ENCODE data around the gene ZNF169.
"Not testable (repeated sequence)": the region's sequence is repeated elsewhere in the genome, so short reads cannot be mapped to it uniquely, and the experiment has no call there.

The ZNF169 gene

DNA sequence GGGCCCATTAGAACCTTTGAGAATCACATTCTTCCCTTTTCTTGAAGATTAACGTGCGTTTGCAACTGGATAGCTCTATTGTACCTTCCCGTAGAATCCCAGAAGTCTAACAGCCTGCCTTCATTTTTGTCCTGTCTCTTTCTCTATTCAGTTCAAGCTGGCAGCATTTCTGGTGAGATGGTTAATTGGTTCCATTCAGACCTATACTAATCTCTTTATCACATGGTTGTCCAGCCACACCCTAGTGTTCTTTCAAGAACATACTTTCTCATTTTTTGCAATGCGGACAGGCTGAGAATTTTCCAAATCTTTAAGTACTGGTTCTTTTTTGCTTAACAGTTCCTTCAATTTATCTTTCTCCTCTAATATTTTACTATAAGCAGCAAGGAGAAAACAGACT lies 43.3 kb downstream of the ZNF169 start:
- H3K27ac Mint-ChIP-seq: no peak overlapping the region
- DNase-seq: no peak
- no peaks in the 10 kb centered on the region for H3K36me3 Mint-ChIP-seq
- no peaks in the 10 kb centered on the region for H3K9me3 Mint-ChIP-seq
- no peaks in the 10 kb centered on the region for H3K4me1 Mint-ChIP-seq
- no peaks in the 10 kb centered on the region for H3K27me3 Mint-ChIP-seq
- no peak overlapping the region for H3K4me3 Mint-ChIP-seq
- CTCF ChIA-PET: no interaction called here

DNA sequence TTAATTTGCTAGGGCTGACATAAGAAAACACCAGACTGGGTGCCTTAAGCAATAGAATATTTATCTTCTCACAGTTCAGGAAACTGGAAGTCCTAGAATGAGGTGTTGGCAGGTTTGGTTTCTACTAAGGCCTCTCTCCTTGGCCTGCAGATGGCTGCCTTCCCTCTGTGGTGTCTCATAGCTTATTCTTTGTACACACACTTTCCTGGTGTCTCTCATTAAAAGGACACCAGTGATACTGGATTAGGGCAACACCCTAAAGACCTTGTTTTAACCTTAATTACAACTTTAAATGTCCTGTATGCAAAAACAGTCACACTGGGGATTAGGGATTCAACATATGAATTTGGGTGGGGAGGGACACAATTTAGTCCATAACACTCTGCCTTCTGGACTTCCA lies 44.2 kb downstream of the ZNF169 start:
- Mint-ChIP-seq H3K4me1 (no peaks in the 10 kb centered on the region), H3K4me3 (no peak overlapping the region), H3K27ac (no peak overlapping the region), H3K36me3 (no peaks in the 10 kb centered on the region), H3K9me3 (no peaks in the 10 kb centered on the region), H3K27me3 (no peaks in the 10 kb centered on the region)
- no peak for DNase-seq
- CTCF ChIA-PET: no interaction called here

DNA sequence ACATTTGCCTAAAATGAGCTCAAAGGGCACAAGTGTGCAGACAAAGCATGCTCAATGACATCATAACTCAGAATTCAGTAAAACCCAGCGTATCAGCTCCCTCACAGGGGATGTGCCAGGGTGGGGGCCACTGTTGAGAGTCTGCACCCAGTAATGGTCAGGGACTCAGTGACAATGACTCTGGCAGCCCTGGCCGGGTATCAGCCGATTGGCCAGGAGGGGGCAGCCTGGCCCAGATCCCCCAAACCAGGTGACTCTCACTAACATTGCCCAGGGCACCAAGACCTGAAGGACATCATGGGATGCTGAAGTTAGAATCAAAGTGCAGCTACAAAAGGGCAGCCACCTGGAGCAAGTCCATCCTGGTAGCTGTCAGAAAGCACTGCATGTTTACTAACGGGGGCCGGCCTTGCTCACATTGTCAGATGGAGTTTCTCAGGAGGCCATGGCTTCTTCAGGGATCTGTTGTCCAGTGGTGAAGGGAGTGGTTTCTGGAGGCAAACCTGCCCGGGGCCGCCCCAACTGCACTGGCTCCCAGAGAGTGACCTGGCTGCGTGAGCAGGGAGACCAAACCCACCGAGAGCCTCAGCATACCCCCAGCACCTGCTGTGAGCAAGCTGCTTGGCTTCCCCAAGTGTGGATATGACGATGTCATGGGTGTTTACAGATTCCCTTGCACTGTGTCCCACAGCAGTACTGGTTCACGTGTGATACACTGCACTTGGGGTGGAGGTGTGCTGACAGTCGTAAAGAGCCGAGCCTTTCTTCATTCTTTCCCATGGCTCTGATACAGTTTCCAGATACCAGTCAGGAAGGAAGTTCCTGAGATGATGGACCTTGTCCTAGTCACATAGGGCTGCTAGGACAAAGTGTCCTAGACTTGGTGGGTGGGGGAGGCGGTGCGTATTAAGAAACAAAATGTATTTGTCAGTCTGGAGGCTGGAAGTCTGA lies 56.2 kb downstream of the ZNF169 start:
- H3K27me3 Mint-ChIP-seq, CTCF ChIA-PET, DNase-seq, H3K27ac Mint-ChIP-seq, H3K4me3 Mint-ChIP-seq, H3K36me3 Mint-ChIP-seq, H3K9me3 Mint-ChIP-seq, H3K4me1 Mint-ChIP-seq: not testable (repeated sequence)

DNA sequence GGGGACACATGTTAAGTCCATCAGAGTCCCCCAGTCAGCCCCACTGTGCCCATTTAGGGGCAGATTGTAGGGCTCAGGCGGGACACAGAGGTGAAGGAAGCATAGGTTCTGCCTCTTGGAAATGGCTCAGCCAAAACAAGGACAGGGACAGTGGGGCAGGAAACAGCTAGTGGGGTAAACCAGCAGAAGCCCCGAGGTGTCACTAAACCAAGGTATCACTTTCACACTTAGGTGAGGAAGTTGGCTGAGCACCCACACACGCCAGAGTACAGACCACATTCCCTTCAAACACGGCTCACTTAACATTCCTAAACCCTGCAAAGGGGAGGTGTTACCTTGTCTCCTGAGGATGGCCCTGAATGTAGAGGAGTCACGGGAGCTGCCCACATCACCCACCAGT lies 57.1 kb downstream of the ZNF169 start:
- H3K4me1 Mint-ChIP-seq, DNase-seq, H3K36me3 Mint-ChIP-seq, CTCF ChIA-PET, H3K27me3 Mint-ChIP-seq, H3K4me3 Mint-ChIP-seq, H3K27ac Mint-ChIP-seq, H3K9me3 Mint-ChIP-seq: not testable (repeated sequence)

DNA sequence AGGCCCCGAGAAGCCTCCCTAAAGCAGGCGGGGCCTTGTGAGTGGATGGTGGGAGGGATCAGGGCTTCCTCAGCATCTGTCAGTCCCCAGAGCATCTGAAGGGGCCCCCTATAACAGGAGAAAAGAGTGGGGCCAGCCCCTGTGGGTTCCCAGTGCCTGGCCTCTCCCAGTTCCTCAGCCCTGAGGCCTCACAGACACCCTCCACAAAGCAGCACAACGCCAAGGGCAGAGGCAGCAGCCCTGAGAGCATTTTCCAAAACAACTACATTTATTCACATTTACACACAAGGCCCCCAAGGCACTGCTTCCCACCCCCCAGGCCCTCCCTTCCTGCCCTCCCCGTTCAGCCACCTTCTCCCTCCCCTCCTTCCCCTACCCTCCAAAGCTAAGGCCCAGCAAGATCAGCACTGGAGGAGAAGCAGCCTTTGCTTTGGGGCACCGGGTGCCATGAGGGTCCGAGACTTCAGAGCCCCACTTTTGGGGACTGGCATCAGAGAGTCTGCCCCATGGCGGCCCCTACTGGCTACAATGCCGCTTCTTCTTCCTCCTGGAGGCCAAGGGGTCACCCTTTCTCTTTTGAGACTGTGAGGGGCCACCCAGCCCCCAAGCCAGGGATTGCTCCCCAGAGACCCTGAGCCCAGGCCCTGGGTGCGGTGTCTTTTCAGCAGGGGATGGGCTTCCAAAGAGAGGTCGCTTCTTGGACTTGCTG lies 59.0 kb downstream of the ZNF169 start:
- H3K9me3 Mint-ChIP-seq, H3K36me3 Mint-ChIP-seq, H3K27me3 Mint-ChIP-seq, H3K4me1 Mint-ChIP-seq, CTCF ChIA-PET, H3K27ac Mint-ChIP-seq, DNase-seq, H3K4me3 Mint-ChIP-seq: not testable (repeated sequence)

DNA sequence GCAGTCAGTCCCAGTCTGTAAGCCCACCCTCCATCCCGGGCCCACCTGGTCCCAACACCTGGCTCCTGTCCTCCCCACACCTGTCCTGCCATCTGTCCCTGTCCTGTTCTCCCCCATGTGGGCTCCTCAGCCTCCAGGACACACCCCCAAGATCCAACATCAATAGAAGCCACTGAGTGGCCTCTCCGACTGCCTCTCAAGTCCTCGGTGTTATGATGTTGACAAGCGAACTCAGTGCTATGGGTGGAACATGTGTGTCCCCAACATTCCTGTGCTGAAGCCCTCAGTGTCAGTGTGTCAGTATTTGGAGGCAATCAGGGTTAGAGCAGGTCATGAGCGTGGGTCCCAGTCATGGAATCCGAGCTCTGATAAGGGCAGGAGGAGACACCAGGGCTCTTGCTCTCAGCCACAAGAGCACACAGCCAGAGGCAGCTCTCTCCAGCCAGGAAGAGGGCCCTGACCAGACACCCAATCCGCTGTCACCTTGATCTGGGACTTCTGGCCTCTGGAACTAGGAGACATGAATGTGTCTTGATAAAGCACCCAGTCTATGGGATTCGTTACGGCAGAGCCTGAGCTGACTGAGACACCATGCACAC lies 63.3 kb downstream of the ZNF169 start:
- CTCF ChIA-PET: not testable (repeated sequence)

DNA sequence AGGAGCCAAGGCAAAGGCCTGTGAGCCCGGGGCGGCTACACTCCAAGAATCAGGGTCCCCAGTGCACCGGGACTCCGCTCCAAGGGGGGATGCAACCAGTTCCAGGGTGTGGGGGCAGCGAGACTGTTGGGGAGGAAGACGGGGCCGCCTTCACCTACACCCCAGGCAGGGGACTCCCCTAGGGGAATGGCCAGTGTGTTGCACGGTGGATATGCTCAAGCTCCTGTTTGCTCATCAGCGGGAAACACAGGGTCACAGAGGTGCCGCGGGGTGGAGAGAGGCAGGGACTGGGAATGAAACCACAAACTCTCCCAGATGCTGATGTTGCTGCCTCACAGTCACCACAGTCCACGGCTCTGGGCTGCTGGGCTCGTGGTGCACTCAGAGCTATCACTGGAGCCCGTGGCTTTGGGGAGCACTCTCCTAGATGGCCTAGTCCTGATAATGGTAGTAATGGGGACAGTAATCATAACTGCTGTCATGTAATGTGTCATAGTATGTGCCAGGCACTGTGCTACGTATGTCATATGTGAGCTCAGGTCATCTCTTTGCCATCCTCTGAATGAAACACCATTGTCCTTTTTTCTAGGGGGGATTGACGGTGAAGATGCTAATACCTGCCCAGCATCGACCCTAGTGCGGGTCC lies 64.2 kb downstream of the ZNF169 start:
- H3K27me3 Mint-ChIP-seq, H3K4me3 Mint-ChIP-seq, H3K36me3 Mint-ChIP-seq, H3K4me1 Mint-ChIP-seq, CTCF ChIA-PET, H3K27ac Mint-ChIP-seq, H3K9me3 Mint-ChIP-seq, DNase-seq: not testable (repeated sequence)

More for the DNA sequence above, 63.3 kb downstream of the ZNF169 start:
- not testable (repeated sequence) for H3K4me3 Mint-ChIP-seq, H3K27ac Mint-ChIP-seq, H3K36me3 Mint-ChIP-seq, H3K27me3 Mint-ChIP-seq, H3K9me3 Mint-ChIP-seq, DNase-seq, H3K4me1 Mint-ChIP-seq

DNA sequence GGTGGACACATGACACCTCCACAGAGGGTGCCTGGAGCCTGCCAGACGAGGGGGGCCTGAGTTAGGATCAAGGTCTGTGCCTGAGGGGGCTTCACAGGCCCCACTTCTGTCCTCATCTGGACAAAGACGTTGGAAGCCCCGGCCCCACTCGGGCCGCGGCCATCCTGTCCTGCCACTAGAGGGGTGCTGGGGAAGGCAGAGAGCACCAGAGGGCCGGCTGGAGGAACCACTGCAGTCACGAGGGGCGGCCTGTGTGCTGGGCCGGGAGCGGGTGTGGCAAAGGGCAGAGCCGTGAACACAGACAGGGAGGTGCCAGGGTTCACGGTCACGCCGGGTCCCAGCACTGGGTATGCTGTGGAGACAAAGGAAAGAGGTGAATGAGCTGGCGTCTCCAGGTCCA lies 66.5 kb downstream of the ZNF169 start:
- H3K27me3 Mint-ChIP-seq, H3K36me3 Mint-ChIP-seq, H3K9me3 Mint-ChIP-seq, CTCF ChIA-PET, H3K27ac Mint-ChIP-seq, H3K4me1 Mint-ChIP-seq, DNase-seq, H3K4me3 Mint-ChIP-seq: not testable (repeated sequence)

DNA sequence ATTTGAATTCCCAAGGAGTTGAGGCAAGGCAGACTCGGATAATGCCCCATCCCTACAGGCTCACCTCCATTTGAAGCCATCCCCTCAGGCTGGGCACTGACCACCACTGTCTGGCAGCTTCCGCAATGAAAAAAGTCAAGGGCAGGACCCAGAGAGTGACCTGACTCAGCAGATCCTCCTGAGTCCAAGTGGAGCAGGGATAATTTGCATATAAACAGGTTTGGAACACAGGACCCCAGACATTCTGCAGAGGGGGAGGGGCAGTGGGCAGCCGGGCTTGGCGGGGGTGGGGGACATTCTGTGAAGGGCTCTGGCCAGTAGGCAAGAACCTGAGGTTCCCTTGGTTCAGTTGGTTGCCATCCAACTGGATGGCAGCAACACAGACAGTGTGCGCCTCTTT lies 69.4 kb downstream of the ZNF169 start, which contains the start of gene NUTM2F:
Gene NUTM2F (minus strand): TSS at position 101 of the 400 bp plus-strand sequence. CDS start 21 bp downstream, at position 80.
- H3K4me3 Mint-ChIP-seq, H3K4me1 Mint-ChIP-seq, H3K27ac Mint-ChIP-seq, H3K9me3 Mint-ChIP-seq, H3K36me3 Mint-ChIP-seq, DNase-seq, CTCF ChIA-PET: not testable (repeated sequence)
- H3K27me3 Mint-ChIP-seq: peaks cover 15% of the 10 kb centered on the region

DNA sequence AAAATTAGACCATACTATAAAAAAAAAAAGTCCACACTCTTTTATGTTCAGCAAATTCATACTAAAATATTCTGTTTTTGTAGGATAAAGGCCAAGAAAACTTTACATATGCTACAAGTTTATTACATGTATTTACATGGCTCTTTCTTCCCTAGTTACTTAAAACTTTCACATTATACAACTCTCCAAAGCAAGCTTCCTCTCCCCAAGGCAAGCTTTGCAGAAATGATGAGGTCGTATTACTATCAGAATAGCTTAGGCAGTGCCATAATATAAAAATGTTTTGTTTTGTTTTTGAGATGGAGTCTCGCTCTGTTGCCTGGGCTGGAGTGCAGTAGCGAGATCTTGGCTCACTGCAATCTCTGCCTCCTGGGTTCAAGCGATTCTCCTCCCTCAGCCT lies 77.3 kb downstream of the ZNF169 start:
- H3K27ac Mint-ChIP-seq, H3K4me3 Mint-ChIP-seq, CTCF ChIA-PET, H3K36me3 Mint-ChIP-seq, DNase-seq, H3K27me3 Mint-ChIP-seq, H3K9me3 Mint-ChIP-seq, H3K4me1 Mint-ChIP-seq: not testable (repeated sequence)

DNA sequence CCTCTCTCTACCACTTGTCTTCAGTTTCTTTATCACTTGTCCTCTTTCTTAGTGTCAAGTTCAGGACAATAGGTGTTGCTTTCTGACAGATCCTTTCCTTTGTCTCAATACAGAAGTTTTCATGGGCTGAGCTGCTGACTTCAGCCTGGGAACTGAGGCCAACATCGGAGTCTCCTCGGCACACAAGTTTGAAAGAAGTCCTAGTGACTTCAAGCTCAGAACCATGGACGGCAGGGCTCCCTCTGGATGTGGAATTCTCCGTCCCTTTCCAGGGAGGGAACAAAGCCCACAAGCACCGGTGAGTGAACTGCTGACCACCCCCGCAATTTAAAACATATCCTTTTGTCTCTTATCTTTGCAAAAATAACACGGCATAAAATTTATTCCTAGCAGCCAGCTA lies 79.6 kb downstream of the ZNF169 start:
- H3K9me3 Mint-ChIP-seq, H3K27me3 Mint-ChIP-seq, CTCF ChIA-PET, H3K4me1 Mint-ChIP-seq, H3K4me3 Mint-ChIP-seq, H3K36me3 Mint-ChIP-seq, H3K27ac Mint-ChIP-seq, DNase-seq: not testable (repeated sequence)

DNA sequence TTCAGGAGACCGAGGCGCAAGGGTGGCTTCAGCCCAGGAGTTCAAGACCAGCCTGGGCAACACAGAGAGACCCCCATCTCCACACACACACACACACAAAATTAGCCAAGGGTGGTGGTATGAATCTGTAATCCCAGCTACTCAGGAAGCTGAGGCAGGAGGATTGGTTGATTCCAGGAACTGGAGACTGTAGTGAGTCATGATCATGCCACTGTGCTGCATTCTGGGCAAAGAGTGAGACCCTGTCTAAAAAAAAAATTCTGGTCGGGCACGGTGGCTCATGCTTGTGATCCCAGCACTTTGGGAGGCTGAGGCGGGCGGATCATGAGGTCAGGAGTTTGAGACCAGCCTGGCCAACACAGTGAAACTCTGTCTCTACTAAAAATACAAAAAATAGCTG lies 80.6 kb downstream of the ZNF169 start:
- H3K4me1 Mint-ChIP-seq, H3K9me3 Mint-ChIP-seq, CTCF ChIA-PET: not testable (repeated sequence)

DNA sequence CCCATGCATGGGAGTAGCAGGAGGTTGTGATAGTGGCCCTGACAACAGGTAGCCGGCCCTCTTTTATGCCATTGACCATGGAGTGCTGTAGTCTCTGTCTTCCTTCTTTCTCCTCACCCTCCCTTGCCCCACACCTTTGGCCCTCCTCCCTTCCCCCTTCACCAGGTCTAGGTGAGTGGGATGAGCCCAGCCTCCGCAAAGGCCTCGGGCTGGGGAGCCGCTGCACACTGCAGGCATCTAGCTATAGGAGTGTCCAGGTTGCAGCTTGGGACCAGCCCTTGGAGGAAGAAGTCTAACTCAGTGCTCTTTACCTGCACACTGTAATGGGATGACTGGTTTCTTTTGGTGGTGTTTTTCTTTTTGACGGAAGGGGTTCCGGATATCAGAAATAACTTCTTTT lies 81.7 kb downstream of the ZNF169 start:
- H3K4me3 Mint-ChIP-seq, H3K4me1 Mint-ChIP-seq, H3K9me3 Mint-ChIP-seq, H3K27ac Mint-ChIP-seq, H3K27me3 Mint-ChIP-seq, CTCF ChIA-PET, H3K36me3 Mint-ChIP-seq, DNase-seq: not testable (repeated sequence)

More for the DNA sequence above, 80.6 kb downstream of the ZNF169 start:
- H3K27me3 Mint-ChIP-seq, H3K27ac Mint-ChIP-seq, H3K36me3 Mint-ChIP-seq, DNase-seq, H3K4me3 Mint-ChIP-seq: not testable (repeated sequence)

DNA sequence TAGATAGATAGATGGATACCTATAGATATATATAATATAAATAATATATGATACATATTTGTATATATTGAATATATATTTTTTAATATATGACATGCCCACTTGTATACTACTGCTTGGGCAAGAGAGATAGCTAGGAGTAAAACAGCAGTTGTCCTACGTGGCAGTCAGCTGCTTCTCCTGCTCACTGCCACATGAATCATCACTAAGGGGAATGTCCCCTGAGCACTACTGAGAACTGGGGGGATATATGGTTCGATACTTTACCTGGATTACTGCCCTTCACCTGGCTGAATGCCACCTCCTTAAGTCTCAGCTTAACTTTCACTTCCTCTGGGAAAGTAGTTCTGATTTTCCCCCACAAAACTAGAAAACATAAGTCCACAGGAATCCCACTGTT lies 82.6 kb downstream of the ZNF169 start:
- CTCF ChIA-PET, H3K9me3 Mint-ChIP-seq, H3K4me3 Mint-ChIP-seq, DNase-seq, H3K27ac Mint-ChIP-seq, H3K27me3 Mint-ChIP-seq, H3K4me1 Mint-ChIP-seq, H3K36me3 Mint-ChIP-seq: not testable (repeated sequence)

Measured in activated naive CD4-positive, alpha-beta T cell treated with anti-CD3 and anti-CD28 coated beads, Interleukin-2, amount 10 ng/mL, durations not matched to agents 7 days and 5 days (primary cell).